Measurements from ENCODE around the gene CBX1. TPM values are rescaled to one million over a fixed set of nuclear protein-coding genes. Genes with fewer than 3 reads are reported as not detected.

Gene CBX1
- total RNA-seq, 1 donor from 2014 or later: 74.9 TPM

DNA sequence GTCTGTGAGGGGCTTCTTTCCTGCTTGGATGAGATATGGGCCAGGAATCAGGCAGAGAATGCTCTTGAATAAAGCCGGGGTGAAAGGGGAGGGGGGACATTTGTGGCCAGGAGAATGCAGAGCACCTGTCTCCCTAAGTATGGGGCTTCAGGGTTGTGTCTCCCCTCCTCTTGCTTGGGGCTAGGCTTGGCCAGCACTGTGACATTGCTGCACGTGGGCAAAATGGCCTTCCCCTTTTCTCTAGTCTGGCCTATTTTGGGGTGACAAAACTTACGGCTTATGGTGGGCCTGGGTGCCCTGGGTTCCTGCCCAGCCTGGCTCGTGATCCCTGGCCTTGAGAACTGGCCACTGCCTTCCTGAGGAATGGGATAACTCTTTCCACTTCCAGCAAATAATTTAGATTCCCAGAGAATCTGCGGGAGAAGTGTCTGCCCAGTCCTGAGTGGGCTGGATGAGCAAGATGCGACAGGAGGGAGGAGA lies 47.5 kb downstream of the CBX1 start:
- TF ChIP-seq, protein P1, sequence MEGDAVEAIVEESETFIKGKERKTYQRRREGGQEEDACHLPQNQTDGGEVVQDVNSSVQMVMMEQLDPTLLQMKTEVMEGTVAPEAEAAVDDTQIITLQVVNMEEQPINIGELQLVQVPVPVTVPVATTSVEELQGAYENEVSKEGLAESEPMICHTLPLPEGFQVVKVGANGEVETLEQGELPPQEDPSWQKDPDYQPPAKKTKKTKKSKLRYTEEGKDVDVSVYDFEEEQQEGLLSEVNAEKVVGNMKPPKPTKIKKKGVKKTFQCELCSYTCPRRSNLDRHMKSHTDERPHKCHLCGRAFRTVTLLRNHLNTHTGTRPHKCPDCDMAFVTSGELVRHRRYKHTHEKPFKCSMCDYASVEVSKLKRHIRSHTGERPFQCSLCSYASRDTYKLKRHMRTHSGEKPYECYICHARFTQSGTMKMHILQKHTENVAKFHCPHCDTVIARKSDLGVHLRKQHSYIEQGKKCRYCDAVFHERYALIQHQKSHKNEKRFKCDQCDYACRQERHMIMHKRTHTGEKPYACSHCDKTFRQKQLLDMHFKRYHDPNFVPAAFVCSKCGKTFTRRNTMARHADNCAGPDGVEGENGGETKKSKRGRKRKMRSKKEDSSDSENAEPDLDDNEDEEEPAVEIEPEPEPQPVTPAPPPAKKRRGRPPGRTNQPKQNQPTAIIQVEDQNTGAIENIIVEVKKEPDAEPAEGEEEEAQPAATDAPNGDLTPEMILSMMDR (IDR thresholded peaks at IDR 0.05): no peak
- Mint-ChIP-seq H3K27ac (ENCODE audit: unreplicated experiment) (peak overlapping the region; percentile 100), H3K36me3 (ENCODE audit: low read depth) (peaks cover 40% of the 10 kb centered on the region), H3K4me3 (ENCODE audit: unreplicated experiment) (peak overlapping the region; percentile 94), H3K27me3 (ENCODE audit: low read depth) (no peaks in the 10 kb centered on the region), H3K9me3 (ENCODE audit: low read depth) (no peaks in the 10 kb centered on the region), H3K4me1 (ENCODE audit: low read depth) (peaks cover 82% of the 10 kb centered on the region)
- no peak for DNase-seq (ENCODE audit: low spot score)

DNA sequence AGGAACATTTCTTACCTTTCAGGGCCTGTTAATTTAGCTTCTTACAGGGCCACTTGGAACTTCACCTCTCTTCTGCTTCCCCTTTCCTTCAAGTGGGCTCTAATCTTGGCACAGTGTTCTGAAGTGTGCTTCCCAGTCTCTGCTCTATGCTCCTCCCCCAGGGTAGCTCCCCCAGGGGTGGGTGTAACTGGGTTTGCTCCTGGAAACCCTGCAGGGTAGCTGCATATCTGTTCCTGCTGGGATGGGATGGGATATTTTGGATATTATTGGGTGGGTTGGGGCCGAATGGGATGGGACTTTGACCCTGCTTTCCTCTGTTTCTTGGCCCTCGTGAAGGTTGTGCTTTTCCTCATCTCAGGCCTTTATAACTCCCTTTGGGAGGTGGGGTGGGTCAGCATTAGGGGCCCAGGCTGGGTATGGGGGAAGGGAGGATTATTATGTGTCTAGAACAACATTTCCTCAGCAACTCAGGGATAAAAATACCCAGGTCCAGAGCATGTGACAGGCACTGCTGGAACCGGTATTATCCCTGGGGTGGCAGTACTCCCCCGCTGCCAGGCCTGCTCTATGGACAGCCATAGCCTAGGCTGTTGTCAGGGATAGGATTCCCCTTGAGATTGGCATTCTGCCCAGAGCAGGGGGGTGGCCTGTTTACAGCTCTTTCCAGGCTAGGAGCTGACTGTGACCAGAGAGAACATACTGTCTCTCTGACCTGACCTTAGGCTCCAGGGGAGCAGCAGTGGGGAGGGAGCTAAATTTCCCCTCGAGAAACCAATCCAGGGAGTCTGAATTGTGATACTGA lies 48.1 kb downstream of the CBX1 start:
- peaks cover 33% of the 10 kb centered on the region for H3K36me3 Mint-ChIP-seq (ENCODE audit: low read depth)
- TF ChIP-seq, protein P1 (IDR thresholded peaks at IDR 0.05): peak; percentile 41
- H3K27ac Mint-ChIP-seq (ENCODE audit: unreplicated experiment): peak overlapping the region; percentile 100
- DNase-seq (ENCODE audit: low spot score): peak; percentile 87
- H3K9me3 Mint-ChIP-seq (ENCODE audit: low read depth): no peaks in the 10 kb centered on the region
- H3K4me1 Mint-ChIP-seq (ENCODE audit: low read depth): peaks cover 77% of the 10 kb centered on the region
- H3K4me3 Mint-ChIP-seq (ENCODE audit: unreplicated experiment): peak overlapping the region; percentile 94
- H3K27me3 Mint-ChIP-seq (ENCODE audit: low read depth): no peaks in the 10 kb centered on the region

DNA sequence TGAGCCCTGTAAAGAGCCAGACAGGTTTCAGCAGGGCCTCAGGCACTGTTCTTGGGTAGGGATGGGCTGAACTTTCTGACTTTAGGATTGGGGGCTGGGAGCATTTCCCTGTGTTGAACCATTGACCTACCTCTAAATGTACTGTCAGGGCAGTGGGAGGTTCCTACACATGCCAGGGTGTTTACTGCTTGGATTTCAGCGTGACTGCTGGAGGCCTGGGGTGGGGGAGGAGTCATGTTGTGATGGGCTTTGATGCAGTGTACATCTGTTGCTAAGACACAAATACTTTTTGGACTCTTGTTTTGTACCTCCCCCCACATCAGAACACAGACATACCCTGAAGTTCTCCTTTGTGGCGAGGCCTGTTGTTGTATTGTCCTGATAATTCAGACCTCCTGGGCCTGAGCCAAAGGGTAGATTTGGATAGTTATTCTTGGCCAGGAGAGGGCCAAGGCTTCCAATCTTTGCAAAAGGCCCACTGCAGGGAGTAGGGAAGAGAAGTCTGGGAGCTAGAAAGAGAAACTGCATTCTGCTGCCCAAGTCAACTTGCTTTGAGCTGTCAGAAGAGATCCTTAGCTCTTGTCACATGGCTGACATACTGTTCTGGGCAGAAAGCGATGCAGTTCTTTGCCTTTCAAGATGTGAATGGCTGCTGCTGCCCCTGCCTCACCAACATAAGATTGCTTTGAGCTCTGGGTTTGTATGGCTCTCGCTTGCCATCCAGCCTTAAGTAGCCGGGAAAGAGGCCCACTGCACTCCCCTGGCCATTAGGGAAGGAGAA lies 49.4 kb downstream of the CBX1 start:
- no peak for DNase-seq (ENCODE audit: low spot score)
- no peaks in the 10 kb centered on the region for H3K9me3 Mint-ChIP-seq (ENCODE audit: low read depth)
- H3K36me3 Mint-ChIP-seq (ENCODE audit: low read depth): peaks cover 25% of the 10 kb centered on the region
- peak overlapping the region; percentile 100 for H3K27ac Mint-ChIP-seq (ENCODE audit: unreplicated experiment)
- H3K27me3 Mint-ChIP-seq (ENCODE audit: low read depth): no peaks in the 10 kb centered on the region
- H3K4me3 Mint-ChIP-seq (ENCODE audit: unreplicated experiment): peak overlapping the region; percentile 94
- TF ChIP-seq, protein P1 (IDR thresholded peaks at IDR 0.05): peak; percentile 37
- H3K4me1 Mint-ChIP-seq (ENCODE audit: low read depth): peaks cover 79% of the 10 kb centered on the region

DNA sequence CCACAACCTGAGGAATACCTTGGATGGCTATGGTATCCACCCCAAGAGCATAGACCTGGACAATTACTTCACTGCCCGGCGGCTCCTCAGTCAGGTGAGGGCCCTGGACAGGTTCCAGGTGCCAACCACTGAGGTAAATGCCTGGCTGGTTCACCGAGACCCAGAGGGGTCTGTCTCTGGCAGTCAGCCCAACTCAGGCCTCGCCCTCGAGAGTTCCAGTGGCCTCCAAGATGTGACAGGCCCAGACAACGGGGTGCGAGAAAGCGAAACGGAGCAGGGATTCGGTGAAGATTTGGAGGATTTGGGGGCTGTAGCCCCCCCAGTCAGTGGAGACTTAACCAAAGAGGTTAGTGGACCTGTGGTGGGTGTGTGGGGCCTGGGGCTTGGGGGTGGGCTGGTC lies 50.0 kb downstream of the CBX1 start:
- no peak for DNase-seq (ENCODE audit: low spot score)
- Mint-ChIP-seq H3K9me3 (ENCODE audit: low read depth) (no peaks in the 10 kb centered on the region), H3K27me3 (ENCODE audit: low read depth) (no peaks in the 10 kb centered on the region), H3K4me1 (ENCODE audit: low read depth) (peaks cover 79% of the 10 kb centered on the region), H3K36me3 (ENCODE audit: low read depth) (peaks cover 20% of the 10 kb centered on the region), H3K4me3 (ENCODE audit: unreplicated experiment) (peak overlapping the region; percentile 94), H3K27ac (ENCODE audit: unreplicated experiment) (peak overlapping the region; percentile 100)
- TF ChIP-seq, protein P1 (IDR thresholded peaks at IDR 0.05): no peak

DNA sequence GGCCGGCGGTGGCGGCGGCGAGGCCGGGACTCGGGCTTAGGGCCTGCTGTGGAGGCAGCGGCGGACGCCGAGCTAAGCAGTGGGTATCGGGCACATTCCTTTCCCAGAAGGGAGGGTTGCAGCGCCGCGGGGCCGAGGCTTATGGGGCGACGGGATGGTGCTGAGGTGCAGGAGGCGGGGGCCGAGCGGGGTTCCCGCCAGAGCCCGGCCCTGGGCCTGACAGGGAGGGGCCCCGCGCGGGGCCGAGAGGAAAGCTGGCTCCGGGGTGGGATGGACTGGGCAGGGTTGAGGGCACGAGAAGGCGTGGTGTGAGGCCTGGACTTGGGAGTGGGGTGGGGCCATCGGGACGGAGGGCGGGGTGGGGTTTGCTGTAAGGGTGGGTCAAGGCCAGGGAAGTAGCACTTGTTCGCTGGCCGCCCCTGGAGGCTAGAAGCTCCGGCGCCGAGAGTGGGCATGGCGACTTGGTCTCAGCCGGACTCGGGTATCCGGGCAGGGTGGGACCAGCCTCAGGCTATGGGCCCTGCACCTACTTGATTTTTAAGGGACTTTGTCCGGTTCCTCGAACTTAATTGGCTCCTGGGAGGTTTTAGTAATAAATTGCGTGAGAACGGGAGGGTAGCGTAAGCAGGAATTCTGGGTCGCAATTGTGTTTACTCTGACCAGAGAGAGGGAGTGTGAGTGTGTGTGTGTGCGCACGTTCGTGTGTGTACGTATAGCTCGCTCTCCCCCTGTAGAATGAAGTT lies 52.7 kb downstream of the CBX1 start:
- TF ChIP-seq, protein P1 (IDR thresholded peaks at IDR 0.05): peak; percentile 31
- Mint-ChIP-seq H3K27ac (ENCODE audit: unreplicated experiment) (peak overlapping the region; percentile 100), H3K9me3 (ENCODE audit: low read depth) (no peaks in the 10 kb centered on the region), H3K4me3 (ENCODE audit: unreplicated experiment) (peak overlapping the region; percentile 94), H3K27me3 (ENCODE audit: low read depth) (no peaks in the 10 kb centered on the region), H3K36me3 (ENCODE audit: low read depth) (peaks cover 12% of the 10 kb centered on the region), H3K4me1 (ENCODE audit: low read depth) (peaks cover 69% of the 10 kb centered on the region)
- DNase-seq (ENCODE audit: low spot score): peak; percentile 95

Measured in chondrocyte (in vitro differentiated cells).